Astrocyte (in vitro differentiated cells and primary cell): ENCODE measurements around the gene FAM53A. TPM values are rescaled to one million over a fixed set of nuclear protein-coding genes. Genes with fewer than 3 reads are reported as not detected.
"Not testable (repeated sequence)": the region's sequence is repeated elsewhere in the genome, so short reads cannot be mapped to it uniquely, and the experiment has no call there.

Experiments
- DNase-seq: peaks from one replicate; pipeline ENCODE4 v3.0.0-alpha.2; 2010; ENCODE audit warnings: low read depth
- FAIRE-seq: peaks from 2 replicates; lab custom pipeline; 2011; peaks lifted over from hg19 to GRCh38; lab: Jason Lieb, UNC
- H2AFZ ChIP-seq: 2 replicates; pipeline ENCODE4 v1.6.0; 2012; ENCODE audit warnings: low read depth, low read length, inconsistent platforms
- H3K27ac ChIP-seq: 2 replicates; pipeline ENCODE4 v1.5.1; 2011; ENCODE audit warnings: low read depth, low read length, inconsistent platforms
- H3K27me3 ChIP-seq: 2 replicates; pipeline ENCODE4 v1.6.0; 2011; ENCODE audit warnings: low read length, inconsistent platforms; ENCODE audit not compliant: insufficient read depth
- H3K36me3 ChIP-seq: 2 replicates; pipeline ENCODE4 v1.5.1; 2011; ENCODE audit warnings: low read length, inconsistent platforms; ENCODE audit not compliant: insufficient read depth
- H3K4me1 ChIP-seq: 2 replicates; pipeline ENCODE4 v1.5.1; 2011; ENCODE audit warnings: low read length, inconsistent platforms; ENCODE audit not compliant: insufficient read depth
- H3K4me2 ChIP-seq: 2 replicates; pipeline ENCODE4 v1.6.0; 2012; ENCODE audit warnings: low read length, inconsistent platforms
- H3K4me3 ChIP-seq: 2 replicates; pipeline ENCODE4 v1.5.1; 2011; ENCODE audit warnings: low read depth, mild to moderate bottlenecking, low read length, inconsistent platforms; ENCODE audit not compliant: insufficient read depth
- H3K79me2 ChIP-seq: 2 replicates; pipeline ENCODE4 v1.6.0; 2012; ENCODE audit warnings: mild to moderate bottlenecking, low read length, inconsistent platforms; ENCODE audit not compliant: insufficient read depth
- H3K9ac ChIP-seq: 2 replicates; pipeline ENCODE4 v1.6.0; 2012; ENCODE audit warnings: mild to moderate bottlenecking, low read length, inconsistent platforms
- H3K9me3 ChIP-seq: 2 replicates; pipeline ENCODE4 v1.5.1; 2012; ENCODE audit warnings: low read depth, mild to moderate bottlenecking, low read length, inconsistent platforms; ENCODE audit not compliant: insufficient read depth
- H4K20me1 ChIP-seq: 2 replicates; pipeline ENCODE4 v1.6.0; 2012; ENCODE audit warnings: low read length, inconsistent platforms; ENCODE audit not compliant: insufficient read depth
- H3K27ac Mint-ChIP-seq: one replicate; pipeline ENCODE4 v1.8.0; 2021; ENCODE audit warnings: mild to moderate bottlenecking, mixed read lengths; ENCODE audit not compliant: unreplicated experiment
- H3K27me3 Mint-ChIP-seq: one replicate; pipeline ENCODE4 v1.8.0; 2021; ENCODE audit warnings: low read depth, mixed read lengths; ENCODE audit not compliant: unreplicated experiment
- H3K36me3 Mint-ChIP-seq: one replicate; pipeline ENCODE4 v1.8.0; 2021; ENCODE audit warnings: low read depth, mixed read lengths; ENCODE audit not compliant: unreplicated experiment
- H3K4me1 Mint-ChIP-seq: one replicate; pipeline ENCODE4 v1.8.0; 2021; ENCODE audit warnings: low read depth, mixed read lengths; ENCODE audit not compliant: unreplicated experiment
- H3K4me3 Mint-ChIP-seq: one replicate; pipeline ENCODE4 v1.8.0; 2021; ENCODE audit warnings: mild to moderate bottlenecking, moderate library complexity, mixed read lengths; ENCODE audit not compliant: unreplicated experiment
- H3K9me3 Mint-ChIP-seq: one replicate; pipeline ENCODE4 v1.8.0; 2021; ENCODE audit warnings: mild to moderate bottlenecking, mixed read lengths; ENCODE audit not compliant: unreplicated experiment
- EZH2 ChIP-seq: IDR thresholded peaks from 2 replicates; pipeline ENCODE4 v1.6.1; 2012; ENCODE audit warnings: mild to moderate bottlenecking, low read length, inconsistent platforms; ENCODE audit not compliant: insufficient read depth
- total RNA-seq: library from RNA; stranded (reverse); gene quantifications from 2 replicates; pipeline ENCODE4 v1.2.1, GENCODE V29; 2021
- TF ChIP-seq, protein P1 (sequence below): IDR thresholded peaks from 2 replicates; pipeline ENCODE4 v1.5.1; 2011; ENCODE audit warnings: low read depth, mild to moderate bottlenecking, inconsistent platforms, low read length, moderate library complexity; ENCODE audit not compliant: insufficient read depth

FAM53A gene
- total RNA-seq, 1 donor from 2014 or later, result 2.1 TPM

DNA sequence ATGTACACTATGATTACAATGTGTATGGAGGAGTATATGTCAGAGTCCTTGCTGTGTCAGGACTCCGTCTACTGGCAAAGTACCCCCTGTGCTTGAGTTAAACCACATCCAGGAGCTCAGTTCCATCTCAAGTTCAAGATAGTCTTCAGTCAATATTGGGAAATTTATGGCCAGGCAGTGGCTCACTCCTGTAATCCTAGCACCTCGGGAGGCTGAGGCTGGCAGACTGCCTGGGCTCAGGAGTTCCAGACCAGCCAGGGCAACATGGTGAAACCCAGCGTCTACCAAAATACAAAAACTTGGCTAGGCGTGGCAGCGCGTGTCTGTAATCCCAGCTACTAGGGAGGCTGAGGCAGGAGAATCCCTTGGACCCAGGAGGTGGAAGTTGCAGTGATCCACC, 22.2 kb upstream of the FAM53A start:
- H3K27ac ChIP-seq, result no peak overlapping the region
- H3K9me3 ChIP-seq, result no peaks in the 10 kb centered on the region
- no peak overlapping the region for H3K9ac ChIP-seq
- peaks cover 91% of the 10 kb centered on the region for H3K79me2 ChIP-seq
- H3K27ac Mint-ChIP-seq, result no peak overlapping the region
- peaks cover 12% of the 10 kb centered on the region for H3K36me3 ChIP-seq
- no peaks in the 10 kb centered on the region for H3K27me3 Mint-ChIP-seq
- H3K27me3 ChIP-seq, result no peaks in the 10 kb centered on the region
- DNase-seq (no peak), FAIRE-seq (no peak)
- H3K4me1 ChIP-seq, result no peaks in the 10 kb centered on the region
- no peak overlapping the region for H3K4me3 Mint-ChIP-seq
- no peak overlapping the region for H3K4me2 ChIP-seq
- peaks cover 24% of the 10 kb centered on the region for H3K36me3 Mint-ChIP-seq
- H3K4me3 ChIP-seq, result no peak overlapping the region
- H4K20me1 ChIP-seq, result peaks cover 80% of the 10 kb centered on the region
- no peak overlapping the region for H2AFZ ChIP-seq
- no peaks in the 10 kb centered on the region for H3K9me3 Mint-ChIP-seq
- no peak for TF ChIP-seq EZH2
- peaks cover 21% of the 10 kb centered on the region for H3K4me1 Mint-ChIP-seq

GRCh38 chr4:1705732-1706131, 21.6 kb upstream of the FAM53A start:
- TF ChIP-seq, protein P1, sequence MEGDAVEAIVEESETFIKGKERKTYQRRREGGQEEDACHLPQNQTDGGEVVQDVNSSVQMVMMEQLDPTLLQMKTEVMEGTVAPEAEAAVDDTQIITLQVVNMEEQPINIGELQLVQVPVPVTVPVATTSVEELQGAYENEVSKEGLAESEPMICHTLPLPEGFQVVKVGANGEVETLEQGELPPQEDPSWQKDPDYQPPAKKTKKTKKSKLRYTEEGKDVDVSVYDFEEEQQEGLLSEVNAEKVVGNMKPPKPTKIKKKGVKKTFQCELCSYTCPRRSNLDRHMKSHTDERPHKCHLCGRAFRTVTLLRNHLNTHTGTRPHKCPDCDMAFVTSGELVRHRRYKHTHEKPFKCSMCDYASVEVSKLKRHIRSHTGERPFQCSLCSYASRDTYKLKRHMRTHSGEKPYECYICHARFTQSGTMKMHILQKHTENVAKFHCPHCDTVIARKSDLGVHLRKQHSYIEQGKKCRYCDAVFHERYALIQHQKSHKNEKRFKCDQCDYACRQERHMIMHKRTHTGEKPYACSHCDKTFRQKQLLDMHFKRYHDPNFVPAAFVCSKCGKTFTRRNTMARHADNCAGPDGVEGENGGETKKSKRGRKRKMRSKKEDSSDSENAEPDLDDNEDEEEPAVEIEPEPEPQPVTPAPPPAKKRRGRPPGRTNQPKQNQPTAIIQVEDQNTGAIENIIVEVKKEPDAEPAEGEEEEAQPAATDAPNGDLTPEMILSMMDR, result no peak
- TF ChIP-seq EZH2, result no peak
- FAIRE-seq, result no peak
- H3K9me3 Mint-ChIP-seq, result no peaks in the 10 kb centered on the region

GRCh38 chr4:1703867-1704266, 19.8 kb upstream of the FAM53A start:
- H3K27ac ChIP-seq, result no peak overlapping the region
- TF ChIP-seq EZH2, result no peak
- TF ChIP-seq, protein P1, result no peak
- Mint-ChIP-seq H3K36me3 (peaks cover 16% of the 10 kb centered on the region), H3K27me3 (no peaks in the 10 kb centered on the region), H3K27ac (no peak overlapping the region), H3K4me1 (peaks cover 9% of the 10 kb centered on the region), H3K4me3 (no peak overlapping the region), H3K9me3 (no peaks in the 10 kb centered on the region)
- H3K36me3 ChIP-seq, result peaks cover 21% of the 10 kb centered on the region
- H2AFZ ChIP-seq, result no peak overlapping the region
- DNase-seq (no peak), FAIRE-seq (no peak)
- H3K9ac ChIP-seq, result no peak overlapping the region
- peaks cover 80% of the 10 kb centered on the region for H3K79me2 ChIP-seq
- H3K4me3 ChIP-seq, result no peak overlapping the region
- no peaks in the 10 kb centered on the region for H3K27me3 ChIP-seq
- no peaks in the 10 kb centered on the region for H3K4me1 ChIP-seq
- no peaks in the 10 kb centered on the region for H3K9me3 ChIP-seq
- no peak overlapping the region for H3K4me2 ChIP-seq
- H4K20me1 ChIP-seq, result peaks cover 70% of the 10 kb centered on the region

More at GRCh38 chr4:1705732-1706131, 21.6 kb upstream of the FAM53A start:
- peaks cover 22% of the 10 kb centered on the region for H3K36me3 Mint-ChIP-seq
- Histone ChIP-seq H3K79me2 (peaks cover 91% of the 10 kb centered on the region), H3K4me3 (no peak overlapping the region), H3K27ac (no peak overlapping the region), H3K4me1 (no peaks in the 10 kb centered on the region), H3K9ac (no peak overlapping the region), H3K4me2 (no peak overlapping the region), H3K36me3 (peaks cover 14% of the 10 kb centered on the region), H4K20me1 (peaks cover 78% of the 10 kb centered on the region), H3K27me3 (no peaks in the 10 kb centered on the region), H2AFZ (no peak overlapping the region), H3K9me3 (no peaks in the 10 kb centered on the region)
- no peak overlapping the region for H3K4me3 Mint-ChIP-seq
- H3K27ac Mint-ChIP-seq, result no peak overlapping the region
- no peaks in the 10 kb centered on the region for H3K27me3 Mint-ChIP-seq
- DNase-seq, result no peak
- H3K4me1 Mint-ChIP-seq, result peaks cover 19% of the 10 kb centered on the region

DNA sequence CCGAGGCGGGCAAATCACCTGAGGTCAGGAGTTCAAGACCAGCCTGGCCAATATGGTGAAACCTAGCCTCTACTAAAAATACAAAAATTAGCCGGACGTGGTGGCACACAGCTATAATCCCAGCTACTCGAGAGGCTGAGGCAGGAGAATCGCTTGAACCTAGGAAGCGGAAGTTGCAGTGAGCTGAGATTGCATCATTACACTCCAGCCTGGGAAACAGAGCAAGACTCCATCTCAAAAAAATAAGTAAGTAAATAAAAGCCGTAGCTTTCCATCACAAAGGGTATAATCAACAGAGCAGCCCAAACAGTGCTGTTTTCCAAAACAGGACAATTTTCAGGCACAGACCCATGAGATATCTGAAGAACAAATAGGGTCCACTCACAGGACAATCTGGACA, 17.6 kb upstream of the FAM53A start:
- H3K4me3 ChIP-seq, H3K4me1 Mint-ChIP-seq, H3K4me2 ChIP-seq, H3K9me3 ChIP-seq, H3K27me3 ChIP-seq, DNase-seq, H3K9me3 Mint-ChIP-seq, H3K4me1 ChIP-seq, H2AFZ ChIP-seq, H3K4me3 Mint-ChIP-seq, H3K27me3 Mint-ChIP-seq, H3K27ac ChIP-seq, H3K9ac ChIP-seq, FAIRE-seq, H3K27ac Mint-ChIP-seq: not testable (repeated sequence)
- H3K36me3 ChIP-seq, result peaks cover 26% of the 10 kb centered on the region
- peaks cover 17% of the 10 kb centered on the region for H3K36me3 Mint-ChIP-seq
- H4K20me1 ChIP-seq, result peaks cover 60% of the 10 kb centered on the region
- peaks cover 65% of the 10 kb centered on the region for H3K79me2 ChIP-seq
